Breast epithelium (tissue), 3 donors: ENCODE data around the gene FCER1G.

Source experiments
- CTCF ChIP-seq, 3 donors: fragments of 450-650 bp; IDR thresholded peaks; one replicate each; pipeline ENCODE4 v1.5.1; 2016 to 2017; ENCODE audit warnings: antibody characterized with exemption in 3 of 3, mild to moderate bottlenecking in 3 of 3, moderate library complexity in 3 of 3
- POLR2A ChIP-seq: fragments of 450-650 bp; IDR thresholded peaks from one replicate; pipeline ENCODE4 v1.6.1; 2016; ENCODE audit warnings: antibody characterized with exemption, mild to moderate bottlenecking, moderate library complexity
- POLR2AphosphoS5 ChIP-seq, 3 donors: sonication (generic); formaldehyde crosslinking; IDR thresholded peaks; one replicate each; pipeline ENCODE4 v1.6.1; 2017; ENCODE audit warnings: antibody characterized with exemption in 3 of 3

- TF ChIP-seq CTCF (IDR thresholded peaks at IDR 0.05) (no peak), POLR2A (no peak), POLR2AphosphoS5 (IDR thresholded peaks at IDR 0.05) (no peak)
These were observed 26.7 kb upstream of the FCER1G start for GRCh38 chr1:161188381-161188780.
